ENCODE measurements around the gene MYL4. TPM values are rescaled to one million over a fixed set of nuclear protein-coding genes. Genes with fewer than 3 reads are reported as not detected.
"Not testable (repeated sequence)": the region's sequence is repeated elsewhere in the genome, so short reads cannot be mapped to it uniquely, and the experiment has no call there.

MYL4 gene
- total RNA-seq, 2 donors from 2014 or later, result not detected

DNA sequence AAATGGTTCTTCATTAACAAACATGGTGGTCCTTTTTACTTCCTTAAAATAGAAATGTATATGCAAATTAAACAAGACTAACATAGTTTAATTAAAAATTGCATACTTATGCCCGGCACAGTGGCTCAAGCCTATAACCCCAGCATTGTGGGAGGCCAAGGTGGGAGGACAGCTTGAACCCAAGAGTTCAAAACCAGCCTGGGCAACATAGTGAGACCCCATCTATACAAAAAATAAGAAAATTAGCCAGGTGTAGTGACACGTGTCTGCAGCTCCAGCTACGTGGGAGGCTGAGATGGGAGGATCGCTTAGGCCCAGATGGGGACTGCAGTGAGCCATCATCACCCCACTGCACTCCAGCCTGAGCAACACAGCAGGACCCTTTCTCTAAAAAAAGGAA, 38.4 kb upstream of the MYL4 start:
- Histone ChIP-seq H3K4me1 (ENCODE audit: control insufficient read depth in 1 of 2, low read depth in 2 of 2) (peaks cover 0 to 3% of the 10 kb centered on the region in 2 donors), H3K27me3 (replicated peaks; ENCODE audit: insufficient read depth) (no peaks in the 10 kb centered on the region), H3K27ac (no peak overlapping the region), H3K9me3 (no peaks in the 10 kb centered on the region), H3K4me3 (no peak overlapping the region), H3K36me3 (peaks cover 36% of the 10 kb centered on the region)
- TF ChIP-seq, protein P1, sequence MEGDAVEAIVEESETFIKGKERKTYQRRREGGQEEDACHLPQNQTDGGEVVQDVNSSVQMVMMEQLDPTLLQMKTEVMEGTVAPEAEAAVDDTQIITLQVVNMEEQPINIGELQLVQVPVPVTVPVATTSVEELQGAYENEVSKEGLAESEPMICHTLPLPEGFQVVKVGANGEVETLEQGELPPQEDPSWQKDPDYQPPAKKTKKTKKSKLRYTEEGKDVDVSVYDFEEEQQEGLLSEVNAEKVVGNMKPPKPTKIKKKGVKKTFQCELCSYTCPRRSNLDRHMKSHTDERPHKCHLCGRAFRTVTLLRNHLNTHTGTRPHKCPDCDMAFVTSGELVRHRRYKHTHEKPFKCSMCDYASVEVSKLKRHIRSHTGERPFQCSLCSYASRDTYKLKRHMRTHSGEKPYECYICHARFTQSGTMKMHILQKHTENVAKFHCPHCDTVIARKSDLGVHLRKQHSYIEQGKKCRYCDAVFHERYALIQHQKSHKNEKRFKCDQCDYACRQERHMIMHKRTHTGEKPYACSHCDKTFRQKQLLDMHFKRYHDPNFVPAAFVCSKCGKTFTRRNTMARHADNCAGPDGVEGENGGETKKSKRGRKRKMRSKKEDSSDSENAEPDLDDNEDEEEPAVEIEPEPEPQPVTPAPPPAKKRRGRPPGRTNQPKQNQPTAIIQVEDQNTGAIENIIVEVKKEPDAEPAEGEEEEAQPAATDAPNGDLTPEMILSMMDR (IDR thresholded peaks at IDR 0.05), result no peak
- no peak for ATAC-seq (ENCODE audit: insufficient number of reproducible peaks, low FRiP score, low read depth)
- DNase-seq (ENCODE audit: low spot score), result no peak

DNA sequence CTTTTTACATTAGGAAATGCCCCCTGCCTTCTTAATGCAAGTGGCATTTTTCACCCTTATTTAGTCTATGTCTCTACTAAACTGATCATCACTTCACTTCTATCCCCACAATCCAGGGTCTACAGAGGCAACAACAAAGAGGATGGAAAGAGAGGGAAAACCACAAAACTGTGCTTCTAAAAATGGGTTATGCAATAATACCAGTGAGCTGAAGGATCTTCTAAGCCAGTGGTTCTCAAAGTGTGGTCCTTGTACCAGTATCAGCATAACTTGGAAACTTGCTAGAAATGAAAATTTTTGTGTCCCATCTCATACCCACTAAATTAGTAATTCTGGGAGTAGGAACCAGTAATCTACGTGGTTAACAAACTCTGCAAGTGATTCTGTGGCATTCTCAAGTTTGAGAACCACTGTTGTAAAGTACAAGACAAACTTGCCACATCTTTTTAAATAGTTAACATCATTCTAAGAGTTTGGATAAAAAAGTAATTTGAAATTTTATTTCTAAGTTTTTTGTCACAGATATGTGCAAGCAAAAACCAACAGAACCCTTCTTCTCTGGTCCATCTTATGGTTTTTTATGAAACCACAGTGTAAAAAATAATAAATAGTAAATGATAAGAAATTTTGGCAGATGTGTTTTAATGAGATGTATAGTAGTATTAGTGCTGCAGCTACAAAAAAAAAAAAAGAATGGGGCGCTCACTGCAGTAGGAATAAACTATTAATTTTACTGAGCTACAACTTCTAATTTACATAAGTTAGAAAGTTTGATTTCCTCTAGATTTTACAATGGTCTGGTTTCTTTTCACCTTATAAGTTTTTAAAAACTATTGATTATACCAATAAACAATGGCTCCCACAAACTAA, 36.2 kb upstream of the MYL4 start:
- DNase-seq (ENCODE audit: low spot score), result no peak

DNA sequence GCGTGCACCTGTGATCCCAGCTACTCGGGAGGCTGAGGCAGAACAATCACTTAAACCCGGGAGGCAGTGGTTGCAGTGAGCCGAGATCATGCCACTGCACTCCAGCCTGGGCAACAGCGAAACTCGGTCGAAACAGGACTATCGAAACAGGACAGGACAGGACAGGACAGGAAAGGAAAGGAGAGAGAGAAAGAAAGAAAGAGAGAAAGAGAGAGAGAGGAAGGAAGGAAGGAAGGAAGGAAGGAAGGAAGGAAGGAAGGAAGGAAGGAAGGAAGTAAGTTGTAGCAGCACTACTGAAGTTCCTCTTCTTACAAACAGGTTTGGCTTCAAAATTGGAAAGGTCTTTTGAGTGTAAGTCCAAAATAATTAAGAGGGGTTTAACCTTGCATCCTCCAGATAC, 34.3 kb upstream of the MYL4 start:
- H3K27ac ChIP-seq; DNase-seq (ENCODE audit: low spot score); H3K4me3 ChIP-seq; H3K9me3 ChIP-seq; ATAC-seq (ENCODE audit: insufficient number of reproducible peaks, low FRiP score, low read depth); H3K27me3 ChIP-seq (replicated peaks; ENCODE audit: insufficient read depth): not testable (repeated sequence)
- Histone ChIP-seq H3K36me3 (peaks cover 20% of the 10 kb centered on the region), H3K4me1 (ENCODE audit: control insufficient read depth in 1 of 2, low read depth in 2 of 2) (peaks cover 3 to 12% of the 10 kb centered on the region in 2 donors)

More for the DNA sequence above, 36.2 kb upstream of the MYL4 start:
- H3K36me3 ChIP-seq, result peaks cover 28% of the 10 kb centered on the region
- TF ChIP-seq, protein P1 (IDR thresholded peaks at IDR 0.05), result no peak
- no peaks in the 10 kb centered on the region for H3K27me3 ChIP-seq (replicated peaks; ENCODE audit: insufficient read depth)
- H3K9me3 ChIP-seq, result no peaks in the 10 kb centered on the region
- no peak overlapping the region for H3K4me3 ChIP-seq
- H3K4me1 ChIP-seq (ENCODE audit: control insufficient read depth in 1 of 2, low read depth in 2 of 2), result peaks cover 0 to 9% of the 10 kb centered on the region in 2 donors
- H3K27ac ChIP-seq, result no peak overlapping the region
- ATAC-seq (ENCODE audit: insufficient number of reproducible peaks, low FRiP score, low read depth), result no peak

DNA sequence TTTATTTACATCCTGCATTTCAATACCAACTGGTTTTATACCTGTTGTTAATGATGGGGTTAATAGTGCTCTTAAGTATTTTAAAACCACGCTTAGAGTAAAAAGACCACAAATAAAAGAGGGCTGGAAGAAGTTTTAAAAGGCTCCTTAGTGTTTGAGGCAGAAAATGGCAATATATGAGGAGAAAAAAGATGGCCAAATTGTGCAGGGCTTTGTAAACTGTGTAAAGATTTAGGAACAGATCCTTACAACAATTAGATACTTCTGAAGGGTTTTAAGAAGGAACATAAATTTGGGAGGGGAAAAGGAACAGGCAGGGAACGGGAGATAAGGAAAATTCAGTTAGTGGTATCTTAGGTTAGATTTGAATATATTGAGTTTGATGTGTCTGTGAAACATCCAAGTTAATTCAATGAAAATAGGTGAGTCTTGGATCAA, 32.7 kb upstream of the MYL4 start:
- Histone ChIP-seq H3K4me3 (no peak overlapping the region), H3K36me3 (peaks cover 18% of the 10 kb centered on the region)

DNA sequence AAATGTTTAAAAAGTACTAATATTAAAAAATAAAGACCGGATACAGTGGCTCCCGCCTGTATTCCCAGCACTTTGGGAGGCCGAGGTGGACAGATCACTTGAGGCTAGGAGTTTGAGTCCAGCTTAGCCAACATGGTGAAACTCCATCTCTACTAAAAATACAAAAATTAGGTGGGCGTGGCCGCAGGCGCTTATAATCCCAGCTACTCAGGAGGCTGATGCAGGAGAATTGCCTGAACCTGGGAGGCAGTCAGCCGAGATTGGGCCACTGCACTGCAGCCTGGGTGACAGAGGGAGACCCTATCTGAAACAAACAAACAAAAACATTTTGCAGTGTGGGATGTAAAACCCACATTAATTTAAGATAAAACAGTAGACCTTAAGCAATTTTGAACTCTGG, 31.9 kb upstream of the MYL4 start:
- Histone ChIP-seq H3K4me3 (no peak overlapping the region), H3K27ac (no peak overlapping the region), H3K9me3 (no peaks in the 10 kb centered on the region), H3K36me3 (peaks cover 18% of the 10 kb centered on the region), H3K27me3 (replicated peaks; ENCODE audit: insufficient read depth) (no peaks in the 10 kb centered on the region), H3K4me1 (ENCODE audit: control insufficient read depth in 1 of 2, low read depth in 2 of 2) (peaks cover 4 to 20% of the 10 kb centered on the region in 2 donors)
- ATAC-seq (ENCODE audit: insufficient number of reproducible peaks, low FRiP score, low read depth) (no peak), DNase-seq (ENCODE audit: low spot score) (no peak)
- TF ChIP-seq, protein P1 (IDR thresholded peaks at IDR 0.05), result no peak

More for the DNA sequence above, 32.7 kb upstream of the MYL4 start:
- Histone ChIP-seq H3K27ac (no peak overlapping the region), H3K4me1 (ENCODE audit: control insufficient read depth in 1 of 2, low read depth in 2 of 2) (peaks cover 3 to 13% of the 10 kb centered on the region in 2 donors), H3K9me3 (no peaks in the 10 kb centered on the region), H3K27me3 (replicated peaks; ENCODE audit: insufficient read depth) (no peaks in the 10 kb centered on the region)
- DNase-seq (ENCODE audit: low spot score) (no peak), ATAC-seq (ENCODE audit: insufficient number of reproducible peaks, low FRiP score, low read depth) (no peak)
- TF ChIP-seq, protein P1 (IDR thresholded peaks at IDR 0.05), result no peak

Data from thoracic aorta (tissue), 2 donors.